ENCODE measurements around the gene COG4. TPM values are rescaled to one million over a fixed set of nuclear protein-coding genes. Genes with fewer than 3 reads are reported as not detected.

Gene COG4
- 10 to 100 TPM; 45.5 TPM for total RNA-seq

DNA sequence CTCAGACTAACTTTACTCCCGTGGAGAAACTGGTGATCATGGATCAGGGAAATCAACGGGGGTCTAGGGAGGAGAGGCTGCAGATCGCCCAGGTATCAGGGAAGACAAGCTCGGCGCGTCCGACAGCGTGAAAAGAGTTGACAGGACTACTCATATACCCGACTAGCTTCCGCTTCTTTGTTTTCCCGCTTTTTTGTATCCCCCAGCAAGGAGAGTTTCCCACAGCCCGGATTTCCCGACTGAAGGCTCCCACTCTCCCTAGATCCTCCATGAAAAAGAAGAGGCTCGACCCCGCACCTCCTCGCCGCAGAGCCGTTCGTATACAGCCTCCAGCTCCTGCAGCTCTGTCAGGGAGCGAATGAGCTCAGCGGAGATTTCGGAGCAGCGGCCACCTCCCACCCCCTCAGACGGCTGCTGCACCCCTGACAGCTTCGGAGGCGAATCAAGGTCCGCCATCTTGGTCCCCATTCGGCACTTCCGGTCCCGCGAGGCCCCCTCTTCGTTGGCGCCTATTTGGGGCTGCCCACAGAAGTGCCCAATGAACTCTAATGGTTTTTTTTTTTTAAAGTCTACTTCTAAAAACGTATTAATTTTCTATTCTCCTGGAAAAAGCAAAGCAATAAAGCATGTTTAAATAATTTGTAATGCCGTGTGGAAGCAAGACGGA lies at the start of gene COG4:
Gene COG4, minus strand, starts transcription at position 479 of the 667 bp plus-strand sequence. Its CDS starts 11 bp downstream, at position 468.
- peak; percentile 91 for DNase-seq
- Mint-ChIP-seq H3K36me3 (peaks cover 41% of the 10 kb centered on the region), H3K27ac (peak within 1 kb of the TSS; percentile 98), H3K4me3 (peak within 1 kb of the TSS; percentile 94), H3K9me3 (no peaks in the 10 kb centered on the region), H3K4me1 (peaks cover 38% of the 10 kb centered on the region), H3K27me3 (no peaks in the 10 kb centered on the region)

DNA sequence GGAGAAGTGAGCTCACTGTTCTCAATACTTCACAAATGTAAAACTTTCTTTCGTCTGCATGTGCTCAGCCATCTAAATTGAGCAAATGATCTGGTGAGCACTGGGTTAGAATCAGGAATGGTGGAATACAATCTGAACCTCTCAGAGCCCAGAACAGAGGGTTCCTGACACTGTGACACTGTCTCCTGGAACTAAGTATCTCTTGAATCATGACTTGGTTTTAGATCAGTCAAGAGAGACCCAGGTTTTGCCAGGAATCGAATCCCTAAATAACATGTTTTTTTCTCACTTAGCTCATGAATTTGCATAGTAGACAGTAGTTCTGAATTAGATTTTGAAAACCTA lies 49.5 kb upstream of the COG4 start:
- Mint-ChIP-seq H3K27me3 (no peaks in the 10 kb centered on the region), H3K9me3 (no peaks in the 10 kb centered on the region), H3K27ac (peak overlapping the region; percentile 77), H3K4me1 (peaks cover 33% of the 10 kb centered on the region), H3K4me3 (no peak overlapping the region), H3K36me3 (peaks cover 40% of the 10 kb centered on the region)
- no peak for DNase-seq

DNA sequence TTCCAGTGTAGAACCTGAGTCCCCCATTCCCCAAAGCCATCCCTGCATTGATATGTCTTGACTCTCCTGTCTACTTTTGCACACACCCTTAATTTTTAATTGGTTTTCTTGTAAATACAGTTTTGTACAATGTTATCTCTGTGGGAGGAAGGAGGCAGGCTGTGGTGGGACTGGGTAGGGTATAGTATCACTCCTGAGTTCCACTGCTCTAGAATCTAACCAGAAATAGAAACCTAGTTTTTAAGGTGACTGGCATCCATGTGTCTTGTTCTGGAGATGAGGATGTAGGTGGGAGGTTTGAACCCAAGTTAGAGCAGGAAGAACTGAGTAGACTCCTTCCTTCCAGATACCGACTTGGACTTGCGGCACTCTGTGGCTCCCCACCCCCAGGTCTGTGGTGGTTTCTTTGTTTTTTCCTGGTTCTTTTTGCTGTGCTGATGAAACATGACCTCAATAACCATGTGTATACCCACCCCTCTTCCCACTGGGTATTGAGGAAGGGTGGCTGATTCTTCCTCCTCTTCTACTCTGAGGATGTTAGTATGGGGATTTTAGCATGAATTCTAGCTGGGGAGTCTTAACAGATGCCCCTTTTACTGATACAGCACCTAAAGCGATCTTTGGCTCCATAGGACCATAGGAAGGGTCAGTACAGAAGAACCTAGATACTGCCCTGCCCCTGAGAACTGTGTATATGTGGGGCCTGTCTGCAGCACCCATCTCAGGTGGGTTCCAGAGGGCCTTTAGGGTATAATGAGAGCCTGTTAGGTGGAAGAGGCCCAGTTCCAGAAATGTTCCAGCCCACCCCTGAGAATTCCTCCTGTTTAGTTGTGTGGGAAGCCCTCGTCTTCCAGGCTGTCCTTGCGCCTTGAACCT lies 48.9 kb upstream of the COG4 start:
- H3K4me1 Mint-ChIP-seq, result peaks cover 33% of the 10 kb centered on the region
- H3K9me3 Mint-ChIP-seq, result no peaks in the 10 kb centered on the region
- peaks cover 40% of the 10 kb centered on the region for H3K36me3 Mint-ChIP-seq

GRCh38 chr16:70571623-70572022 lies 48.3 kb upstream of the COG4 start:
- no peaks in the 10 kb centered on the region for H3K27me3 Mint-ChIP-seq
- no peaks in the 10 kb centered on the region for H3K9me3 Mint-ChIP-seq
- H3K4me3 Mint-ChIP-seq, result no peak overlapping the region
- H3K36me3 Mint-ChIP-seq, result peaks cover 45% of the 10 kb centered on the region
- peaks cover 28% of the 10 kb centered on the region for H3K4me1 Mint-ChIP-seq
- DNase-seq, result no peak
- peak overlapping the region; percentile 77 for H3K27ac Mint-ChIP-seq

More for the DNA sequence above, 48.9 kb upstream of the COG4 start:
- Mint-ChIP-seq H3K27me3 (no peaks in the 10 kb centered on the region), H3K4me3 (no peak overlapping the region), H3K27ac (peak overlapping the region; percentile 77)
- DNase-seq, result no peak

- DNase-seq, result no peak
- Mint-ChIP-seq H3K27ac (peak overlapping the region; percentile 59), H3K27me3 (no peaks in the 10 kb centered on the region), H3K36me3 (peaks cover 45% of the 10 kb centered on the region), H3K4me3 (no peak overlapping the region), H3K4me1 (peaks cover 24% of the 10 kb centered on the region), H3K9me3 (no peaks in the 10 kb centered on the region)
Observed at GRCh38 chr16:70570967-70571570, 47.7 kb upstream of the COG4 start.

DNA sequence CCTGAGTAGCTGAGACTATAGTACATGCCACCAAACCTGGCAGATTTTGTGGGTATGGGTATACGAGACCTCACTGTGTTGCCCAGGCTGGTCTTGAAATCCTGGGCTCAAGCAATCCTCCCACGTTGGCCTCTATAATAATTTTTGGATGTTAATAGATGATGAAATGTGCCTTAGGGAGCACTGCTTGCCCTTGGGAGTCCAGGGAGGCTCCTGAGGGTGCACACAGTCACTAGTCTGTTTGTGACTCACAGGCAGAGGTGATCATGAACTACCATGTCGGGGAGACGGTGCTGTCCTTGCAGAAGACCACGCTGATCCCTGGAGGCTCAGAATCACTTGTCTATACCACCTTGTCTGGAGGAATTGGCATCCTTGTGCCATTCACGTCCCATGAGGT lies 46.4 kb upstream of the COG4 start:
- no peaks in the 10 kb centered on the region for H3K9me3 Mint-ChIP-seq
- H3K4me1 Mint-ChIP-seq, result peaks cover 23% of the 10 kb centered on the region
- no peak for DNase-seq
- no peaks in the 10 kb centered on the region for H3K27me3 Mint-ChIP-seq
- H3K4me3 Mint-ChIP-seq, result no peak overlapping the region
- H3K27ac Mint-ChIP-seq, result no peak overlapping the region
- peaks cover 47% of the 10 kb centered on the region for H3K36me3 Mint-ChIP-seq

- Mint-ChIP-seq H3K27me3 (no peaks in the 10 kb centered on the region), H3K27ac (peak overlapping the region; percentile 26), H3K9me3 (no peaks in the 10 kb centered on the region), H3K4me3 (no peak overlapping the region), H3K36me3 (peaks cover 45% of the 10 kb centered on the region), H3K4me1 (peaks cover 20% of the 10 kb centered on the region)
- DNase-seq, result no peak
Observed at GRCh38 chr16:70568601-70569237, 45.4 kb upstream of the COG4 start.

DNA sequence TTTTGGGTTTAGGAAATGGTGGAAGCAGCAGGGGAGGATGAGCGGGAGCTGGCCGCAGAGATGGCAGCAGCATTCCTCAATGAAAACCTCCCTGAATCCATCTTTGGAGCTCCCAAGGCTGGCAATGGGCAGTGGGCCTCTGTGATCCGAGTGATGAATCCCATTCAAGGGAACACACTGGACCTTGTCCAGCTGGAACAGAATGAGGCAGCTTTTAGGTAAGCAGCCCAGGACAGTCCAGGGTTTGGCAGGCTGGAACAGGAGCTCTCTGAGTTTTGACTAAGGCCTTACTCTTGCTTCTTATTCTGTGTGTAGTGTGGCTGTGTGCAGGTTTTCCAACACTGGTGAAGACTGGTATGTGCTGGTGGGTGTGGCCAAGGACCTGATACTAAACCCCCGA lies 41.7 kb upstream of the COG4 start:
- Mint-ChIP-seq H3K27ac (no peak overlapping the region), H3K36me3 (peaks cover 21% of the 10 kb centered on the region), H3K9me3 (no peaks in the 10 kb centered on the region), H3K27me3 (no peaks in the 10 kb centered on the region), H3K4me1 (peaks cover 4% of the 10 kb centered on the region), H3K4me3 (no peak overlapping the region)
- DNase-seq, result no peak

DNA sequence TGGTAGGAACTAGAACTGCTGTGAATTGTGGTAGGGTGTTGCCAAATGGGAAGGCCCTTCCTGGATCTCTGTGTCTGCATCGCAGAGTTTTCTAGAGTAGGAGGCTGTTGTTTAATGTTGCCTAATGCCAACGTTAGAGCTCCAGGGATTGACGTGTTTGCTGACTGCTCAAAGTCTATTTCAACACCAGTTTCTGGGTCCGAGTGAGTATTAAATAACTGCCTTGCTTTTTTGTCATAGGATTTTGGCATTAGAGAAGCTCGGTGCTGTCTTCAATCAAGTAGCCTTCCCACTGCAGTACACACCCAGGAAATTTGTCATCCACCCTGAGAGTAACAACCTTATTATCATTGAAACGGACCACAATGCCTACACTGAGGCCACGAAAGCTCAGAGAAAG lies 40.3 kb upstream of the COG4 start:
- Mint-ChIP-seq H3K27me3 (no peaks in the 10 kb centered on the region), H3K4me3 (no peak overlapping the region), H3K9me3 (no peaks in the 10 kb centered on the region), H3K36me3 (peaks cover 25% of the 10 kb centered on the region), H3K27ac (no peak overlapping the region), H3K4me1 (peaks cover 4% of the 10 kb centered on the region)
- no peak for DNase-seq

GRCh38 chr16:70561623-70562022 lies 38.3 kb upstream of the COG4 start:
- Mint-ChIP-seq H3K27ac (no peak overlapping the region), H3K9me3 (no peaks in the 10 kb centered on the region), H3K27me3 (no peaks in the 10 kb centered on the region), H3K4me1 (no peaks in the 10 kb centered on the region), H3K36me3 (peaks cover 29% of the 10 kb centered on the region), H3K4me3 (no peak overlapping the region)
- no peak for DNase-seq

GRCh38 chr16:70556063-70556462 lies 32.7 kb upstream of the COG4 start:
- peaks cover 33% of the 10 kb centered on the region for H3K36me3 Mint-ChIP-seq
- H3K4me3 Mint-ChIP-seq, result no peak overlapping the region
- peaks cover 17% of the 10 kb centered on the region for H3K4me1 Mint-ChIP-seq
- H3K27ac Mint-ChIP-seq, result no peak overlapping the region
- no peak for DNase-seq
- H3K27me3 Mint-ChIP-seq, result no peaks in the 10 kb centered on the region
- no peaks in the 10 kb centered on the region for H3K9me3 Mint-ChIP-seq

DNA sequence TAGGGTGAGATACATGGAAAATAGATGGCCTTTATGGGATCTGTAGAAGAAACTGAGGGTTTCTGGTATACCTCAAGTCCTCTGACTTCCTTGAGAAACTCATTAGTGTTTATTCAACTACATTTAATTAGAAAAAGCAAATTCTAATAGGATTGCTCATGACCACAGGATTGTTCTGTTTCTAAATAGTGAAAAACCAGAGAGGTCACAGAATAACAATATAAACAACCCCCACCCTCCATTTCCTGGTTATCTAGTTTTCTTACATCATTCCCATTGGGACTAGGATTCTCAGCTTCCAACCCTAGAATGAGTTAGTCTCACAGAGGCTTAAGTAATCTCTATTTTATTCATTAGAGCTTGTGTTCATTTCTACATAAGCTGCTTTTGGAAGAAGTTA lies 30.3 kb upstream of the COG4 start:
- Mint-ChIP-seq H3K27ac (peak overlapping the region; percentile 49), H3K4me1 (peaks cover 21% of the 10 kb centered on the region), H3K9me3 (no peaks in the 10 kb centered on the region), H3K36me3 (peaks cover 36% of the 10 kb centered on the region), H3K4me3 (no peak overlapping the region), H3K27me3 (no peaks in the 10 kb centered on the region)
- DNase-seq, result no peak

DNA sequence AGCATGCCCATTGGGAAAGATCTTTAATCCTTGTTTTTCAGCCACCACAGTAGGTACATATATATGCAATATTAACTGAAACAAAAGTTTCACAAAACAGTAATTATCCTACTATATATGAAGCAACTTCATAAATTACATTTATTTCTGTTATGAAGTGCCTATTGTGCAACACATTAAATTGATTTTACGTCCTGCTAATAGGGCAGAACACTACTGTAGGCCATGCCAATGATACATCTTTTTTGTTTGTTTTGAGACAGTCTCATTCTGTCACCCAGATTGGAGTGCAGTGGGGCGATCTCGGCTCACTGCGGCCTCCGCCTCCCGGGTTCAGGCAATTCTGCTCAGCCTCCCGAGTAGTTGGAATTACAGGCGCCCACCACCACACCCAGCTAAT lies 29.3 kb upstream of the COG4 start:
- no peak for DNase-seq
- no peaks in the 10 kb centered on the region for H3K9me3 Mint-ChIP-seq
- H3K36me3 Mint-ChIP-seq, result peaks cover 40% of the 10 kb centered on the region

GRCh38 chr16:70551788-70552187 lies 28.4 kb upstream of the COG4 start:
- no peak for DNase-seq
- Mint-ChIP-seq H3K9me3 (no peaks in the 10 kb centered on the region), H3K27me3 (no peaks in the 10 kb centered on the region), H3K4me3 (no peak overlapping the region), H3K4me1 (peaks cover 31% of the 10 kb centered on the region), H3K36me3 (peaks cover 41% of the 10 kb centered on the region), H3K27ac (peak overlapping the region; percentile 6)

More for the DNA sequence above, 29.3 kb upstream of the COG4 start:
- no peaks in the 10 kb centered on the region for H3K27me3 Mint-ChIP-seq
- H3K4me3 Mint-ChIP-seq, result no peak overlapping the region
- H3K4me1 Mint-ChIP-seq, result peaks cover 31% of the 10 kb centered on the region
- H3K27ac Mint-ChIP-seq, result no peak overlapping the region

- Mint-ChIP-seq H3K27me3 (no peaks in the 10 kb centered on the region), H3K36me3 (peaks cover 41% of the 10 kb centered on the region), H3K9me3 (no peaks in the 10 kb centered on the region), H3K4me1 (peaks cover 31% of the 10 kb centered on the region), H3K4me3 (no peak overlapping the region), H3K27ac (peak overlapping the region; percentile 4)
- no peak for DNase-seq
Observed at GRCh38 chr16:70550082-70550481, 26.7 kb upstream of the COG4 start.
